NT2/D1 (cell line): ENCODE data around the gene POU6F2.

Source experiments
- SUZ12 ChIP-seq: IDR thresholded peaks from 2 replicates; pipeline ENCODE4 v1.6.1; 2011; ENCODE audit not compliant: insufficient read length, insufficient read depth; ENCODE audit errors: extremely low read depth
- YY1 ChIP-seq: IDR thresholded peaks from 2 replicates; pipeline ENCODE4 v1.6.1; 2011; ENCODE audit not compliant: insufficient read length, insufficient read depth
- ZNF274 ChIP-seq: IDR thresholded peaks from 2 replicates; pipeline ENCODE4 v1.6.1; 2011; ENCODE audit warnings: mild to moderate bottlenecking, low read depth, low read length

DNA sequence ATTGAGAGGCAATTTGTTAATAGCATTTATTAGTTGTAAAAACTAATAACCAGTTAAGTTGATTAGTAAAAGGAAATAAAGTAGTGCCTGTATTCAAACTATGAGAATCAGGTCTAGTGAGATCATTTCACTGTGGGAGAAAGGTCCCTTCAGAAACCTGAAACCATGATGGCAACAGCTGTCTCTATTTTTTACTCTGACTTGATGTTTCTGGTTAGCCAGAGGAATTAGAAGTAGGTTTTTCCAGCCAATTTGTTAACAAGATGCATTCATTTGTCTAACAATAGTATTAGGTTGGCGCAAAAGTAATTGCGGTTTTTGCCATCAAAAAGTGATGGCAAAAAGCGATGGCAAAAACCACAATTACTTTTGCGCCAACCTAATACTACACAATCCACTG, 316.3 kb downstream of the POU6F2 start:
- TF ChIP-seq YY1 (no peak), ZNF274 (no peak), SUZ12 (no peak)
